Activated CD4-positive, CD25-positive, alpha-beta regulatory T cell treated with anti-CD3 and anti-CD28 coated beads, Interleukin-2, amount 50 U/mL, for 16 hours (primary cell): ENCODE data around the gene SLC22A12.

Source experiments
- DNase-seq: peaks from one replicate; pipeline ENCODE4 v3.0.0-alpha.2; 2020; ENCODE audit warnings: low read depth, low spot score

Gene SLC22A12

GRCh38 chr11:64562723-64563351 is 28.2 kb upstream of the SLC22A12 start:
- no peak for DNase-seq

GRCh38 chr11:64563966-64564365 is 27.1 kb upstream of the SLC22A12 start:
- DNase-seq = no peak

- no peak for DNase-seq
These were observed 26.6 kb upstream of the SLC22A12 start for GRCh38 chr11:64564419-64564818.

GRCh38 chr11:64564947-64565889 is 25.8 kb upstream of the SLC22A12 start:
- DNase-seq = no peak

GRCh38 chr11:64566042-64566914 is 24.7 kb upstream of the SLC22A12 start:
- DNase-seq = no peak

GRCh38 chr11:64566915-64567891 is 23.8 kb upstream of the SLC22A12 start:
- no peak for DNase-seq

GRCh38 chr11:64568041-64568571 is 22.9 kb upstream of the SLC22A12 start:
- DNase-seq = no peak

- no peak for DNase-seq
These were observed 22.4 kb upstream of the SLC22A12 start for GRCh38 chr11:64568584-64569140.

- no peak for DNase-seq
These were observed 21.6 kb upstream of the SLC22A12 start for GRCh38 chr11:64569300-64569970.

GRCh38 chr11:64570341-64570740 is 20.7 kb upstream of the SLC22A12 start:
- no peak for DNase-seq

- DNase-seq = no peak
These were observed 20.0 kb upstream of the SLC22A12 start for GRCh38 chr11:64571050-64571409.

- no peak for DNase-seq
These were observed 19.5 kb upstream of the SLC22A12 start for GRCh38 chr11:64571410-64572091.

GRCh38 chr11:64572143-64572542 is 18.9 kb upstream of the SLC22A12 start:
- no peak for DNase-seq

GRCh38 chr11:64577202-64577601 is 13.8 kb upstream of the SLC22A12 start:
- DNase-seq = no peak

- DNase-seq = no peak
These were observed 10.6 kb upstream of the SLC22A12 start for GRCh38 chr11:64580412-64580811.

GRCh38 chr11:64581057-64581523 is 9.9 kb upstream of the SLC22A12 start:
- no peak for DNase-seq

- no peak for DNase-seq
These were observed 8.1 kb upstream of the SLC22A12 start for GRCh38 chr11:64582885-64583284.

- DNase-seq = no peak
These were observed 7.4 kb upstream of the SLC22A12 start for GRCh38 chr11:64583296-64584262.
